CD4-positive, alpha-beta memory T cell (primary cell): ENCODE data around the gene MAP2K1. TPM values are rescaled to one million over a fixed set of nuclear protein-coding genes. Genes with fewer than 3 reads are reported as not detected.
A peak's percentile ranks its signal among the peaks of the same experiment; 100 is the strongest.
"Not testable (repeated sequence)": the region's sequence is repeated elsewhere in the genome, so short reads cannot be mapped to it uniquely, and the experiment has no call there.

Experiments
- CTCF ChIA-PET: fragments of 350-600 bp; sonication (Branson Sonifier 250); formaldehyde crosslinking; loops from one replicate; lab custom pipeline; 2021; ENCODE audit warnings: inconsistent platforms; ENCODE audit not compliant: partially characterized antibody; lab: Charles Lee
- POLR2A ChIA-PET: fragments of 350-600 bp; sonication (Branson Sonifier 250); formaldehyde crosslinking; loops from one replicate; lab custom pipeline; 2021; ENCODE audit not compliant: partially characterized antibody; lab: Charles Lee
- DNase-seq, 5 donors: peaks; one replicate each; pipeline versions ENCODE4 v3.0.0 to v3.0.0-alpha.2; 2020 to 2022; ENCODE audit warnings: mixed read lengths in 1 of 5
- H3K27ac ChIP-seq: one replicate; pipeline ENCODE4 v1.7.0; 2013; ENCODE audit warnings: low read depth, low read length
- H3K27me3 ChIP-seq: 2 replicates; pipeline ENCODE4 v1.7.0; 2013; ENCODE audit warnings: mild to moderate bottlenecking, low read length, moderate library complexity; ENCODE audit not compliant: insufficient read depth
- H3K36me3 ChIP-seq: 2 replicates; pipeline ENCODE4 v1.7.0; 2013; ENCODE audit warnings: mild to moderate bottlenecking, low read length, moderate library complexity; ENCODE audit not compliant: insufficient read depth
- H3K4me1 ChIP-seq: 2 replicates; pipeline ENCODE4 v1.7.0; 2013; ENCODE audit warnings: mild to moderate bottlenecking, low read length, moderate library complexity; ENCODE audit not compliant: insufficient read depth
- H3K4me3 ChIP-seq, 2 donors: one replicate each; pipeline ENCODE4 v1.7.0; 2013; ENCODE audit warnings: low read length in 2 of 2, mild to moderate bottlenecking in 1 of 2
- H3K9me3 ChIP-seq, 2 donors: one replicate each; pipeline ENCODE4 v1.7.0; 2013; ENCODE audit warnings: low read length in 2 of 2, control low read depth in 1 of 2; ENCODE audit not compliant: control insufficient read depth in 1 of 2
- H3K27ac Mint-ChIP-seq, 7 donors: one replicate each; pipeline ENCODE4 v1.8.0; 2020 to 2021; ENCODE audit warnings: mixed read lengths in 7 of 7, mild to moderate bottlenecking in 6 of 7, inconsistent platforms in 3 of 7, moderate library complexity in 3 of 7
- H3K27me3 Mint-ChIP-seq, 2 donors: one replicate each; pipeline ENCODE4 v1.8.0; 2020 to 2021; ENCODE audit warnings: mixed read lengths in 2 of 2
- H3K36me3 Mint-ChIP-seq, 2 donors: one replicate each; pipeline ENCODE4 v1.8.0; 2020 to 2021; ENCODE audit warnings: mixed read lengths in 2 of 2, inconsistent platforms in 1 of 2, mild to moderate bottlenecking in 1 of 2
- H3K4me1 Mint-ChIP-seq, 4 donors: one replicate each; pipeline ENCODE4 v1.8.0; 2020 to 2021; ENCODE audit warnings: mixed read lengths in 4 of 4, mild to moderate bottlenecking in 1 of 4
- H3K4me3 Mint-ChIP-seq, 8 donors: one replicate each; pipeline ENCODE4 v1.8.0; 2020 to 2021; ENCODE audit warnings: mixed read lengths in 8 of 8, mild to moderate bottlenecking in 7 of 8, moderate library complexity in 6 of 8, inconsistent platforms in 3 of 8
- H3K9me3 Mint-ChIP-seq, 8 donors: one replicate each; pipeline ENCODE4 v1.8.0; 2020 to 2021; ENCODE audit warnings: mixed read lengths in 8 of 8, mild to moderate bottlenecking in 5 of 8, inconsistent platforms in 3 of 8, moderate library complexity in 1 of 8
- intact Hi-C: fragments of 100-400 bp; cut with micrococcal nuclease; formaldehyde crosslinking; loops from one replicate; pipeline ENCODE4 v1.15.1; 2023
- polyA plus RNA-seq, 2 donors: library from polyadenylated mRNA; unstranded; fragments of 300-500 nt; fragmentation: Illumina TruSeq; gene quantifications; one replicate each; pipeline ENCODE4 v1.2.3, GENCODE V29; 2021
- total RNA-seq, 2 experiments: library from RNA; stranded (reverse); gene quantifications; one replicate each; pipeline ENCODE4 v1.2.3, GENCODE V29; 2021

MAP2K1 gene
- total and polyA plus RNA-seq, 4 experiments from 2014 or later, result 44.9 to 71.2 (median 54.5) TPM

GRCh38 chr15:66467162-66468040, 80.7 kb downstream of the MAP2K1 start:
- H3K4me3 ChIP-seq, H3K9me3 Mint-ChIP-seq, DNase-seq, H3K27me3 Mint-ChIP-seq, intact Hi-C loops, H3K9me3 ChIP-seq, H3K36me3 ChIP-seq, H3K27ac ChIP-seq, H3K27me3 ChIP-seq, H3K4me3 Mint-ChIP-seq: not testable (repeated sequence)
- ChIA-PET POLR2A (interaction anchor here (0.6 to 1.3 kb wide), 3 partner anchors 29 to 270 kb away, joined by 3 to 5 read pairs (median 3); no protein-coding TSS in a partner anchor), CTCF (interaction anchor here (1.0 kb wide), 1 partner anchor 73 kb away, joined by 4 read pairs; no protein-coding TSS in a partner anchor)
- peaks cover 15 to 39% (median 26%) of the 10 kb centered on the region in 4 donors for H3K4me1 Mint-ChIP-seq
- H3K36me3 Mint-ChIP-seq, result peaks cover 8 to 15% of the 10 kb centered on the region in 2 donors
- H3K4me1 ChIP-seq, result peaks cover 23% of the 10 kb centered on the region
- H3K27ac Mint-ChIP-seq, result peak overlapping the region in 4 of 7 donors; percentile 29 to 62 (median 52)

- Mint-ChIP-seq H3K4me1 (peaks cover 24 to 48% (median 35%) of the 10 kb centered on the region in 4 donors), H3K27ac (peak overlapping the region; percentile 25 to 93 (median 89)), H3K4me3 (peak overlapping the region in 3 of 8 donors; percentile 47 to 70 (median 68))
- H3K4me3 ChIP-seq, H3K36me3 ChIP-seq, intact Hi-C loops, DNase-seq, H3K27me3 ChIP-seq, H3K36me3 Mint-ChIP-seq, H3K27me3 Mint-ChIP-seq, H3K9me3 Mint-ChIP-seq, H3K9me3 ChIP-seq: not testable (repeated sequence)
- peaks cover 32% of the 10 kb centered on the region for H3K4me1 ChIP-seq
- POLR2A ChIA-PET, result interaction anchor here (0.6 to 3.6 kb wide), 4 partner anchors 27 to 84 kb away, joined by 3 to 23 read pairs (median 7); partner anchors contain the start of genes MAP2K1 and SNAPC5
- peak overlapping the region; percentile 28 for H3K27ac ChIP-seq
- CTCF ChIA-PET, result interaction anchor here (1.1 to 4.6 kb wide), 4 partner anchors 12 to 41 kb away, joined by 3 to 42 read pairs (median 4); partner anchors contain the start of gene SNAPC5
Measured at GRCh38 chr15:66470825-66471224, 84.1 kb downstream of the MAP2K1 start.

GRCh38 chr15:66472176-66472999, 85.7 kb downstream of the MAP2K1 start:
- Histone ChIP-seq H3K9me3 (no peaks in the 10 kb centered on the region), H3K36me3 (no peaks in the 10 kb centered on the region), H3K4me1 (peaks cover 32% of the 10 kb centered on the region), H3K4me3 (no peak overlapping the region), H3K27me3 (no peaks in the 10 kb centered on the region), H3K27ac (peak overlapping the region; percentile 45)
- intact Hi-C loops, result loop anchor here (1.0 kb wide), 1 partner anchor 25 kb away; the partner anchor contains the start of gene SNAPC5
- Mint-ChIP-seq H3K4me3 (peak overlapping the region; percentile 44 to 86 (median 76)), H3K36me3 (peaks cover 0 to 8% of the 10 kb centered on the region in 2 donors), H3K4me1 (peaks cover 27 to 55% (median 41%) of the 10 kb centered on the region in 4 donors), H3K27me3 (no peaks in the 10 kb centered on the region), H3K9me3 (peaks cover 0 to 2% (median 0%) of the 10 kb centered on the region in 8 donors), H3K27ac (peak overlapping the region; percentile 83 to 97 (median 90))
- ChIA-PET CTCF (interaction anchor here (0.6 to 4.6 kb wide), 12 partner anchors 11 to 892 kb away, joined by 3 to 42 read pairs (median 4); partner anchors contain the start of genes MAP2K1 and SNAPC5), POLR2A (interaction anchor here (0.8 to 3.6 kb wide), 6 partner anchors 22 to 85 kb away, joined by 3 to 23 read pairs (median 8); partner anchors contain the start of genes MAP2K1, RPL4, SNAPC5 and ZWILCH)
- DNase-seq, result peak; percentile 64 to 79 (median 70)

DNA sequence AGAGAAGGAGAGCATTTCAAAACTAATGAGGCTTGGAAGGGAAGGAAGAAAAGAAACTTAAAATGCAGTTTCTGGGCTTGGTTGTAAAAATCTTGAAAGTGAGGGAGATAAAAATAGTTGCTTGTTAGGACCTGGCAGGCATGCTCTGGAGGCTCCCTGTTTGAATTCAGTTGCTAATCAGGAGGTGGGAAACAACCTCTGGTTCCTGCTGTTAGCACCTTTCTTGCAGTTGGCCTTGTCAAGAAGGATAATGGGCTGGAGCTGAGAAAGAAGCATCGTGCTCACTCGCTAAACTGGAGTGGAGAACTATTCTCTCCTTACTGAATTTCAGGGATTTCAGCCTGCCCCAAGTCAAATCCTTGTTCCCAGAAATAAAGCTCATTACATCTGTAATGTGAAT, 87.4 kb downstream of the MAP2K1 start:
- Mint-ChIP-seq H3K36me3 (peaks cover 0 to 6% of the 10 kb centered on the region in 2 donors), H3K4me3 (no peak overlapping the region), H3K4me1 (peaks cover 25 to 56% (median 39%) of the 10 kb centered on the region in 4 donors), H3K9me3 (peaks cover 0 to 2% (median 0%) of the 10 kb centered on the region in 8 donors), H3K27me3 (no peaks in the 10 kb centered on the region), H3K27ac (peak overlapping the region; percentile 28 to 85 (median 60))
- intact Hi-C loops, result no loop called here
- Histone ChIP-seq H3K27me3 (no peaks in the 10 kb centered on the region), H3K9me3 (no peaks in the 10 kb centered on the region), H3K4me1 (peaks cover 32% of the 10 kb centered on the region), H3K36me3 (no peaks in the 10 kb centered on the region), H3K27ac (no peak overlapping the region), H3K4me3 (no peak overlapping the region)
- no peak for DNase-seq
- ChIA-PET CTCF (interaction anchor here (1.4 kb wide), 1 partner anchor 86 kb away, joined by 3 read pairs; no protein-coding TSS in a partner anchor), POLR2A (interaction anchor here (1.5 kb wide), 1 partner anchor 30 kb away, joined by 5 read pairs; no protein-coding TSS in a partner anchor)

DNA sequence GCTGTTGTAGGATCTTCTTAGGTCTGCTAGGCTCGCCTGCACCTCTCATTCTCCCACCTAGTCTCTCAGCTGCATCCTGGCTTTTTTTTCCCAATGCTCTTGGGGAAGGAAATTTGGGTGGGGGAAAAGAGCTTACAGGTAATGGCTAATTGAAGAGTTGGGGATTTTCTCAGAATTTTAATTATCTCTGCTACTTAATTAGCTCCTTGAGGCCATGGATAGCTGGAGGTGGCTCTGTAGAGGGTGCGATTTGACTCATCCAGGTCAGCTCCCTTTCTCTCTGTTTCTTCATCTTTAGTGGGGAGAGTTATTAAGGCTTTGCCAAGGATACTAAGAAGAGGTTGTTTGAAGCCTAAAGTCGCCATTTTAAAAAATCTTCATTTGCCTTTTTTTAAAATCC, 88.3 kb downstream of the MAP2K1 start:
- Mint-ChIP-seq H3K9me3 (peaks cover 0 to 2% (median 0%) of the 10 kb centered on the region in 8 donors), H3K27ac (peak overlapping the region in 4 of 7 donors; percentile 33 to 53 (median 43)), H3K4me3 (no peak overlapping the region), H3K27me3 (no peaks in the 10 kb centered on the region), H3K36me3 (peaks cover 0 to 10% of the 10 kb centered on the region in 2 donors), H3K4me1 (peaks cover 26 to 56% (median 38%) of the 10 kb centered on the region in 4 donors)
- DNase-seq, result no peak
- Histone ChIP-seq H3K27me3 (no peaks in the 10 kb centered on the region), H3K4me1 (peaks cover 30% of the 10 kb centered on the region), H3K27ac (no peak overlapping the region), H3K4me3 (no peak overlapping the region), H3K36me3 (no peaks in the 10 kb centered on the region), H3K9me3 (no peaks in the 10 kb centered on the region)
- ChIA-PET CTCF (interaction anchor here (1.4 to 1.8 kb wide), 2 partner anchors 24 to 87 kb away, joined by 3 to 5 read pairs; no protein-coding TSS in a partner anchor), POLR2A (interaction anchor here (0.9 to 1.5 kb wide), 3 partner anchors 10 to 89 kb away, joined by 4 to 5 read pairs (median 4); partner anchors contain the start of gene MAP2K1)
- intact Hi-C loops, result no loop called here

DNA sequence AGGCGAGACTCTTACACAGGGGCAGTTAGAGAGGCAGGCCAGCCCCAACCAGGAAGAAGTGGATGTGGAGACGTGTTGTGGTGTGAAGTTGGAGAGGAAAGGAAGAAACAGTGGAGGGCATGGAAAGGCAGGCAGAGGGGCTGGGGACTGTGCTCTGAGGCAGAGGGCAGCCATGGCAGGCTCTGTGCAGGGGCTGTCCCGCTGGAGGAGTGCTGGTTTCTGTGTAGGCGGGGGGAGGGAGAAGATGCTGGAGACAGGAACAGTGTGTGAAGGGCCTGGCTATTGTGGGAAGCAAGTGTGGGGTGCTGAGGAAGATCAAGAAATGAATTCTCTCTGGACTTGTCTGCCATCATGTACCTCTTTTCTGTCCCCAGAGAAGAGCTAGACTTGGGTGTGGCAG, 89.8 kb downstream of the MAP2K1 start:
- CTCF ChIA-PET, result no interaction called here
- intact Hi-C loops, result no loop called here
- no peak overlapping the region for H3K4me3 ChIP-seq
- H3K36me3 ChIP-seq, result peaks cover 8% of the 10 kb centered on the region
- H3K27me3 ChIP-seq, result no peaks in the 10 kb centered on the region
- Mint-ChIP-seq H3K4me1 (peaks cover 18 to 40% (median 29%) of the 10 kb centered on the region in 4 donors), H3K27ac (peak overlapping the region; percentile 9 to 90 (median 52)), H3K9me3 (peaks cover 0 to 2% (median 0%) of the 10 kb centered on the region in 8 donors), H3K36me3 (peaks cover 9 to 21% of the 10 kb centered on the region in 2 donors), H3K4me3 (no peak overlapping the region), H3K27me3 (no peaks in the 10 kb centered on the region)
- DNase-seq, result no peak
- no peak overlapping the region for H3K27ac ChIP-seq
- POLR2A ChIA-PET, result no interaction called here
- peaks cover 14% of the 10 kb centered on the region for H3K4me1 ChIP-seq
- H3K9me3 ChIP-seq, result no peaks in the 10 kb centered on the region
